K562 (cell line): Measurements from ENCODE around the gene SETD4. TPM values are rescaled to one million over a fixed set of nuclear protein-coding genes. Genes with fewer than 3 reads are reported as not detected.
A peak's percentile ranks its signal among the peaks of the same experiment; 100 is the strongest.

ENCODE experiments used
- ATAC-seq: fragments of 200-7000 bp; cut with Tn5 transposase; 3 replicates; pipeline ENCODE4 v1.9.1; 2020; ENCODE audit warnings: moderate library complexity
- BruUV-seq: library from RNA; stranded (reverse); fragments of 400-500 nt; replicated peaks from 2 replicates; lab custom pipeline; 2021; lab: Mats Ljungman, UMichigan
- CTCF ChIA-PET: fragments of 300-600 bp; formaldehyde crosslinking; extraction: SDS; loops from one replicate; lab custom pipeline; 2021; ENCODE audit warnings: low intra/inter-chr PET ratio; lab: Yijun Ruan, JAX
- POLR2A ChIA-PET: fragments of 300-600, 350-650 bp; sonication (Branson Sonifier 250); formaldehyde crosslinking; extraction: SDS; loops from one replicate; lab custom pipeline; 2021; ENCODE audit warnings: antibody characterized with exemption, inconsistent platforms; lab: Yijun Ruan, JAX
- DNase-seq, 4 experiments: peaks; one replicate each; pipeline versions ENCODE4 v3.0.0 to v3.0.0-alpha.2; 2011 to 2018; ENCODE audit warnings: low spot score in 3 of 4, mixed read lengths in 3 of 4; ENCODE audit errors: extremely low read depth in 1 of 4
- FAIRE-seq: peaks from 2 replicates; lab custom pipeline; 2011; peaks lifted over from hg19 to GRCh38; lab: Jason Lieb, UNC
- H2AFZ ChIP-seq: 2 replicates; pipeline ENCODE4 v1.6.0; 2011; ENCODE audit warnings: low read depth, low read length, control low read depth, inconsistent platforms
- H3K27ac ChIP-seq: fragments of 200-600 bp; 3 replicates; pipeline ENCODE4 v1.8.0; 2011; ENCODE audit warnings: low read depth, mild to moderate bottlenecking, control low read depth, inconsistent platforms, low read length, moderate library complexity, mixed read lengths; ENCODE audit errors: extremely low read depth
- H3K27me3 ChIP-seq, 2 experiments: fragments of 300-600 bp in 1 of 2; 2 replicates in 1 of 2; 3 replicates in 1 of 2; pipeline versions ENCODE4 v1.6.0 to v1.8.0; 2011; ENCODE audit warnings: inconsistent platforms in 2 of 2, low read length in 2 of 2, mild to moderate bottlenecking in 1 of 2, mixed read lengths in 1 of 2, moderate library complexity in 1 of 2; ENCODE audit not compliant: control insufficient read depth in 2 of 2, insufficient read depth in 2 of 2
- H3K36me3 ChIP-seq: fragments of 300-600 bp; 3 replicates; pipeline ENCODE4 v1.8.0; 2011; ENCODE audit warnings: mild to moderate bottlenecking, low read length, inconsistent platforms; ENCODE audit not compliant: control insufficient read depth, insufficient read depth
- H3K4me1 ChIP-seq, 2 experiments: fragments of 200-600 bp in 1 of 2; replicated peaks in 1 of 2; 2 replicates in 1 of 2; 3 replicates in 1 of 2; pipeline versions ENCODE4 v1.5.1 to v1.8.0; 2011; ENCODE audit warnings: inconsistent platforms in 2 of 2, low read length in 2 of 2, mild to moderate bottlenecking in 1 of 2, mixed read lengths in 1 of 2, moderate library complexity in 1 of 2; ENCODE audit not compliant: control insufficient read depth in 2 of 2, insufficient read depth in 2 of 2
- H3K4me2 ChIP-seq: 2 replicates; pipeline ENCODE4 v1.6.1; 2011; ENCODE audit warnings: low read length, control low read depth, inconsistent platforms, mixed read lengths; ENCODE audit not compliant: insufficient read depth
- H3K4me3 ChIP-seq: fragments of 200-600 bp; sonication (generic), shearing (Covaris generic); 2 replicates; pipeline ENCODE4 v1.5.1; 2016; ENCODE audit warnings: control low read depth, inconsistent platforms
- H3K79me2 ChIP-seq: fragments of 200-600 bp; 3 replicates; pipeline ENCODE4 v1.8.0; 2011; ENCODE audit warnings: low read length, inconsistent platforms; ENCODE audit not compliant: control insufficient read depth, insufficient read depth
- H3K9ac ChIP-seq, 2 experiments: 2 replicates each; pipeline versions ENCODE4 v1.6.0 to v1.6.1; 2011; ENCODE audit warnings: low read depth in 2 of 2, low read length in 2 of 2, control low read depth in 1 of 2, inconsistent platforms in 1 of 2, mild to moderate bottlenecking in 1 of 2, mixed read lengths in 1 of 2; ENCODE audit not compliant: insufficient read depth in 1 of 2
- H3K9me1 ChIP-seq: one replicate; pipeline ENCODE4 v1.6.0; 2011; ENCODE audit warnings: inconsistent platforms, mild to moderate bottlenecking, low read length, moderate library complexity; ENCODE audit not compliant: control insufficient read depth, insufficient read depth
- H3K9me3 ChIP-seq: replicated peaks from 2 replicates; pipeline ENCODE4 v1.5.1; 2011; ENCODE audit warnings: low read depth, low read length, inconsistent platforms; ENCODE audit not compliant: control insufficient read depth, insufficient read depth
- H4K20me1 ChIP-seq: replicated peaks from 2 replicates; pipeline ENCODE4 v1.6.1; 2011; ENCODE audit warnings: low read length, inconsistent platforms, mixed read lengths; ENCODE audit not compliant: control insufficient read depth, insufficient read depth
- CBX3 ChIP-seq, 2 experiments: IDR thresholded peaks; 1 replicate in 1 of 2; 2 replicates in 1 of 2; pipeline ENCODE4 v1.6.1; 2012; ENCODE audit warnings: inconsistent platforms in 2 of 2, low read length in 2 of 2, borderline replicate concordance in 1 of 2, control low read depth in 1 of 2
- TAL1 ChIP-seq: fragments of 450-650 bp; IDR thresholded peaks from 2 replicates; pipeline ENCODE4 v1.6.1; 2016; ENCODE audit warnings: mild to moderate bottlenecking
- TRIM28 ChIP-seq: fragments of 450-650 bp; IDR thresholded peaks from 2 replicates; pipeline ENCODE4 v1.6.1; 2017
- U2AF2 ChIP-seq: fragments of 200-400 bp; formaldehyde crosslinking; optimal IDR thresholded peaks from 2 replicates; pipeline ENCODE3; 2017; ENCODE audit warnings: low read depth, mild to moderate bottlenecking, low read length
- WGBS: fragments of 100-300 bp; shearing (Covaris generic); methylation state at CpG from one replicate; pipeline ENCODE4 v1.1.6; 2016; ENCODE audit warnings: low coverage, mixed read lengths; ENCODE audit not compliant: insufficient coverage; ENCODE audit errors: missing lambda C conversion rate; 5-methylcytosine and 5-hydroxymethylcytosine counted together
- in situ Hi-C: fragments of 300-500 bp; cut with MboI; formaldehyde crosslinking; loops from 4 replicates; pipeline ENCODE4 v1.15.0; 2018; ENCODE audit warnings: inconsistent platforms, mixed read lengths
- intact Hi-C: fragments of 100-400 bp; cut with micrococcal nuclease; formaldehyde crosslinking; loops from 2 replicates; pipeline ENCODE4 v1.14.2; 2022
- polyA plus RNA-seq, 8 experiments: library from polyadenylated mRNA; depleted of rRNA in 4 of 8; stranded (reverse) in 5 of 8; unstranded in 3 of 8; fragments of >200 nt; fragmentation: Nextera tagmentation in 2 of 8; fragmentation: Illumina TruSeq in 1 of 8; extraction: Ambion mirVana in 2 of 8; extraction: Trizol in 1 of 8; gene quantifications; 2 replicates each; pipeline versions ENCODE4 v1.2.1 to v1.2.3, GENCODE V29; 2011 to 2014; ENCODE audit warnings: inconsistent platforms in 1 of 8, missing spikeins in 1 of 8
- total RNA-seq, 7 experiments: library from RNA; depleted of rRNA in 6 of 7; stranded (reverse); fragments of >200 nt in 6 of 7; fragmentation: Illumina TruSeq in 2 of 7; extraction: Trizol in 2 of 7; gene quantifications; 2 replicates each; pipeline versions ENCODE4 v1.2.1 to v1.2.3, GENCODE V29; 2011 to 2021; ENCODE audit warnings: low replicate concordance in 1 of 7
- TF ChIP-seq, protein P1 (sequence below): sonication (generic); formaldehyde crosslinking; IDR thresholded peaks from 2 replicates; pipeline ENCODE4 v1.8.1; 2023; ENCODE audit warnings: mild to moderate bottlenecking, missing genetic modification reagents

The SETD4 gene
- total and polyA plus RNA-seq, 9 of the 15 experiments (the other 6 are each of a cell fraction or from before 2014, with no cell fraction given), result 16.1 to 51.3 (median 25.7) TPM

DNA sequence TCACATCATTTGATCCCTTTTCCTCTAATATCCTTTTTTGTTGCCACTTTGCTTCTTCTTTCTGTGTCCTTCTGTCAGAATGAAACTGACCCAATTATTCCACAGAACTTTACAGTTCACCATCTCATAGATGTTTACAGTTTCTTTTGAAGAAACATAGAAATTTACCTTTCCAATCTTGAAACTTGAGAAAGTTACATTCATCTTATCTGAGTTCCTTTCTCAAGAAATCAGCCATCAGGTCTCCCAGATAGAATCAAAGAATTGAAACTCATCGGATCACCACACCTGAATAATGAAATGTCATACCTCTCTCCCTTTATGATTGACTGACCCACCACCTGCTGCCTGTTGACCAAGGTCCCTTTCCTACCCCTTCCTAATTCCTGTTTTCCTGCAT is 33.2 kb upstream of the SETD4 start:
- H3K9ac ChIP-seq, result no peak overlapping the region
- FAIRE-seq (no peak), DNase-seq (no peak), ATAC-seq (no peak)
- WGBS, result 3% methylated on average over 1 of the region's 1 CpG
- BruUV-seq, result no TSS peak
- CTCF ChIA-PET, result no interaction called here
- no peaks in the 10 kb centered on the region for H3K27me3 ChIP-seq
- H2AFZ ChIP-seq, result no peak overlapping the region
- peaks cover 8% of the 10 kb centered on the region for H3K9me3 ChIP-seq
- POLR2A ChIA-PET, result interaction anchor here (0.6 kb wide), 1 partner anchor 146 kb away, joined by 3 read pairs; no protein-coding TSS in a partner anchor
- no peaks in the 10 kb centered on the region for H3K9me1 ChIP-seq
- in situ Hi-C loops, result no loop called here
- H4K20me1 ChIP-seq, result no peaks in the 10 kb centered on the region
- no peaks in the 10 kb centered on the region for H3K36me3 ChIP-seq
- TF ChIP-seq TAL1 (no peak), TRIM28 (peak; percentile 55; the same call in 1 of the 2 replicates), CBX3 (IDR thresholded peaks at IDR 0.05; ENCODE audit: borderline replicate concordance in 1 of 2, low read length in 2 of 2) (0 out of 3 replicates have a peak, but pooled peaks of 1 of the 2 experiments have one; percentile 15)
- no peaks in the 10 kb centered on the region for H3K79me2 ChIP-seq
- no peak overlapping the region for H3K27ac ChIP-seq
- H3K4me1 ChIP-seq, result no peaks in the 10 kb centered on the region; a peak in 2 of 5 replicates
- no peak overlapping the region for H3K4me3 ChIP-seq
- intact Hi-C loops, result no loop called here
- no peak overlapping the region for H3K4me2 ChIP-seq

DNA sequence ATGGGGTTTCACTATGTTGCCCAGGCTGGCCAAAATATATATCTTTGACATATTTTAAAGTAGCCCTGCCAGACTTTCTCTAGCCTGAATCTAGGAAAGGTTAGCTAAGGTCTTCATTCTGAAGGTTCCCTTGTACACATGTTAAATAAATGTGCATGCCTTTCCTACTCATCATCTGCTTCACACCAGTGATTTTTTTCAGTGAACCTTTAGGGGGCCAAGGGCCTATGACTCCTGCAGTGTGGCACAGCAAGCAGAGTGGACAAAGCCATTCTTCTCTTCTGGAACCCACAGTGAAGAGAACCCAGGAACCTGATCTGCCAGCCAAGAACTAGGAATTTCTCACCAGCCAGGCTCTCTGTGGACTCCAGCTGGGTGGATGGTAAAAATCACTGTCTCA is 32.4 kb upstream of the SETD4 start:
- H3K27me3 ChIP-seq, result no peaks in the 10 kb centered on the region
- no peak overlapping the region for H3K4me2 ChIP-seq
- DNase-seq, result peak in 1 of 4 experiments; percentile 3
- no peak for TF ChIP-seq U2AF2
- TF ChIP-seq, protein P1, sequence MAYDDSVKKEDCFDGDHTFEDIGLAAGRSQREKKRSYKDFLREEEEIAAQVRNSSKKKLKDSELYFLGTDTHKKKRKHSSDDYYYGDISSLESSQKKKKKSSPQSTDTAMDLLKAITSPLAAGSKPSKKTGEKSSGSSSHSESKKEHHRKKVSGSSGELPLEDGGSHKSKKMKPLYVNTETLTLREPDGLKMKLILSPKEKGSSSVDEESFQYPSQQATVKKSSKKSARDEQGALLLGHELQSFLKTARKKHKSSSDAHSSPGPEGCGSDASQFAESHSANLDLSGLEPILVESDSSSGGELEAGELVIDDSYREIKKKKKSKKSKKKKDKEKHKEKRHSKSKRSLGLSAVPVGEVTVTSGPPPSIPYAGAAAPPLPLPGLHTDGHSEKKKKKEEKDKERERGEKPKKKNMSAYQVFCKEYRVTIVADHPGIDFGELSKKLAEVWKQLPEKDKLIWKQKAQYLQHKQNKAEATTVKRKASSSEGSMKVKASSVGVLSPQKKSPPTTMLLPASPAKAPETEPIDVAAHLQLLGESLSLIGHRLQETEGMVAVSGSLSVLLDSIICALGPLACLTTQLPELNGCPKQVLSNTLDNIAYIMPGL (CRISPR knock-in tag), result no peak
- no peaks in the 10 kb centered on the region; a peak in 2 of 5 replicates for H3K4me1 ChIP-seq
- no peak overlapping the region for H3K9ac ChIP-seq
- ChIA-PET CTCF (no interaction called here), POLR2A (no interaction called here)
- no peak for FAIRE-seq
- H2AFZ ChIP-seq, result no peak overlapping the region
- intact Hi-C loops (no loop called here), in situ Hi-C loops (no loop called here)
- H4K20me1 ChIP-seq, result no peaks in the 10 kb centered on the region
- H3K4me3 ChIP-seq, result no peak overlapping the region
- no TSS peak for BruUV-seq
- no peaks in the 10 kb centered on the region for H3K79me2 ChIP-seq
- no peak overlapping the region for H3K27ac ChIP-seq
- no peak for ATAC-seq
- peaks cover 8% of the 10 kb centered on the region for H3K9me3 ChIP-seq
- no peaks in the 10 kb centered on the region for H3K9me1 ChIP-seq
- no peaks in the 10 kb centered on the region for H3K36me3 ChIP-seq
